ENCODE measurements around the gene ACOT13. TPM values are rescaled to one million over a fixed set of nuclear protein-coding genes. Genes with fewer than 3 reads are reported as not detected.

ACOT13 gene
- total and polyA plus RNA-seq, 2 of the 8 experiments (the other 6 are each of a cell fraction or from before 2014, with no cell fraction given), result 27.6 to 40.6 TPM

- Histone ChIP-seq H2AFZ (ENCODE audit: low read length) (no peak overlapping the region), H4K5ac (ENCODE audit: insufficient read length, low read depth, low read length) (no peak overlapping the region), H3K23me2 (ENCODE audit: low read depth, low read length) (no peaks in the 10 kb centered on the region), H2AK5ac (ENCODE audit: low read depth, low read length) (no peak overlapping the region), H3K79me2 (ENCODE audit: control insufficient read depth in 1 of 2, insufficient read depth in 2 of 2, low read length in 2 of 2) (no peaks in the 10 kb centered on the region), H3K27me3 (replicated peaks in 1 of 4; ENCODE audit: control insufficient read depth in 3 of 4, extremely low read depth in 1 of 4, insufficient read depth in 3 of 4, low read length in 3 of 4) (no peaks in the 10 kb centered on the region), H2BK12ac (ENCODE audit: low read depth, low read length) (no peak overlapping the region), H3K4me2 (ENCODE audit: insufficient read depth in 1 of 2, low read depth in 2 of 2, low read length in 2 of 2) (no peak overlapping the region), H3K14ac (ENCODE audit: insufficient read length) (no peak overlapping the region), H3K4me3 (ENCODE audit: extremely low read depth in 1 of 4, insufficient read depth in 2 of 4, low read depth in 3 of 4, low read length in 4 of 4) (no peak overlapping the region), H3K4me1 (replicated peaks in 1 of 4; ENCODE audit: control insufficient read depth in 3 of 4, insufficient read depth in 4 of 4, low read length in 3 of 4) (no peaks in the 10 kb centered on the region), H3K9me3 (ENCODE audit: insufficient read depth in 2 of 2, low read depth in 1 of 2, low read length in 1 of 2) (peaks cover 0 to 2% of the 10 kb centered on the region in 2 experiments; a peak in 1 of 4 replicates), H3K56ac (replicated peaks; ENCODE audit: insufficient read length, low read depth, low read length) (no peak overlapping the region), H2BK20ac (ENCODE audit: low read length) (no peak overlapping the region), H4K8ac (ENCODE audit: extremely low read depth, insufficient read depth, low read length) (no peak overlapping the region), H4K20me1 (replicated peaks in 1 of 2; ENCODE audit: control insufficient read depth in 1 of 2, insufficient read depth in 2 of 2, low read length in 2 of 2) (no peaks in the 10 kb centered on the region), H3K79me1 (ENCODE audit: low read depth, low read length) (no peaks in the 10 kb centered on the region), H2BK5ac (ENCODE audit: low read depth, low read length) (no peak overlapping the region), H2BK120ac (replicated peaks; ENCODE audit: low read depth, low read length) (no peak overlapping the region), H4K91ac (replicated peaks; ENCODE audit: insufficient read length, low read length) (no peak overlapping the region), H3K18ac (ENCODE audit: extremely low read depth, low read length) (no peak overlapping the region), H2BK15ac (ENCODE audit: low read length) (no peak overlapping the region), H3K27ac (ENCODE audit: low read depth, low read length) (no peak overlapping the region), H3K4ac (replicated peaks; ENCODE audit: insufficient read length, low read depth, low read length) (no peak overlapping the region), H3K23ac (ENCODE audit: insufficient read length) (no peak overlapping the region), H3K9ac (replicated peaks in 1 of 4; ENCODE audit: extremely low read depth in 1 of 4, low read depth in 3 of 4, low read length in 3 of 4) (no peak overlapping the region), H3K36me3 (ENCODE audit: control insufficient read depth in 2 of 4, insufficient read depth in 4 of 4, low read length in 3 of 4) (no peaks in the 10 kb centered on the region)
- FAIRE-seq (no peak), DNase-seq (ENCODE audit: low read depth in 1 of 2, low spot score in 2 of 2) (no peak)
- WGBS, 2 experiments (ENCODE audit: extremely low coverage in 1 of 2, insufficient coverage in 1 of 2, insufficient read length in 1 of 2, insufficient replicate concordance in 2 of 2, low coverage in 1 of 2, low lambda C conversion rate in 2 of 2, missing lambda C conversion rate in 1 of 2), result 91% methylated on average over 1 of the region's 1 CpG; no CpG with 5 or more reads in 1 of the 2 experiments
- CTCF ChIA-PET (ENCODE audit: partially characterized antibody), result interaction anchor here (1.4 kb wide), 1 partner anchor 57 kb away, joined by 3 read pairs; no protein-coding TSS in a partner anchor
- no peak for TF ChIP-seq USF2 (IDR thresholded peaks at IDR 0.05; ENCODE audit: low read length)
- TF ChIP-seq BCL11A (IDR thresholded peaks at IDR 0.05; ENCODE audit: low read depth in 2 of 2, low read length in 2 of 2), result no peak
- no peak for TF ChIP-seq SP4 (IDR thresholded peaks at IDR 0.05; ENCODE audit: low read length)
- no peak for TF ChIP-seq HDAC2 (IDR thresholded peaks at IDR 0.05; ENCODE audit: borderline replicate concordance in 1 of 2, low read depth in 2 of 2, low read length in 2 of 2)
- TF ChIP-seq RNF2 (IDR thresholded peaks at IDR 0.05; ENCODE audit: borderline replicate concordance, low read depth, low read length, missing control alignments, poor library complexity, severe bottlenecking), result no peak
- TF ChIP-seq JUN (IDR thresholded peaks at IDR 0.05; ENCODE audit: low read depth, low read length), result no peak
- no peak for TF ChIP-seq TAF1 (IDR thresholded peaks at IDR 0.05; ENCODE audit: low read depth, low read length)
- no peak for TF ChIP-seq BRCA1 (IDR thresholded peaks at IDR 0.05; ENCODE audit: low read depth, low read length)
- no peak for TF ChIP-seq POU5F1 (IDR thresholded peaks at IDR 0.05; ENCODE audit: low read depth, low read length)
- no peak for TF ChIP-seq GTF2F1 (IDR thresholded peaks at IDR 0.05; ENCODE audit: borderline replicate concordance, low read depth, low read length)
- no peak for TF ChIP-seq FOSL1 (IDR thresholded peaks at IDR 0.05; ENCODE audit: insufficient read depth, low read depth, low read length)
- POLR2A ChIA-PET (ENCODE audit: partially characterized antibody), result interaction anchor here (1.1 to 2.3 kb wide), 3 partner anchors 12 to 63 kb away, joined by 3 to 5 read pairs (median 3); no protein-coding TSS in a partner anchor
These were observed 26.7 kb upstream of the ACOT13 start for GRCh38 chr6:24640166-24640565.
